ENCODE measurements around the gene ZC3HAV1L. TPM values are rescaled to one million over a fixed set of nuclear protein-coding genes. Genes with fewer than 3 reads are reported as not detected.

The ZC3HAV1L gene
- total RNA-seq, 1 donor from 2014 or later = 29.1 TPM

DNA sequence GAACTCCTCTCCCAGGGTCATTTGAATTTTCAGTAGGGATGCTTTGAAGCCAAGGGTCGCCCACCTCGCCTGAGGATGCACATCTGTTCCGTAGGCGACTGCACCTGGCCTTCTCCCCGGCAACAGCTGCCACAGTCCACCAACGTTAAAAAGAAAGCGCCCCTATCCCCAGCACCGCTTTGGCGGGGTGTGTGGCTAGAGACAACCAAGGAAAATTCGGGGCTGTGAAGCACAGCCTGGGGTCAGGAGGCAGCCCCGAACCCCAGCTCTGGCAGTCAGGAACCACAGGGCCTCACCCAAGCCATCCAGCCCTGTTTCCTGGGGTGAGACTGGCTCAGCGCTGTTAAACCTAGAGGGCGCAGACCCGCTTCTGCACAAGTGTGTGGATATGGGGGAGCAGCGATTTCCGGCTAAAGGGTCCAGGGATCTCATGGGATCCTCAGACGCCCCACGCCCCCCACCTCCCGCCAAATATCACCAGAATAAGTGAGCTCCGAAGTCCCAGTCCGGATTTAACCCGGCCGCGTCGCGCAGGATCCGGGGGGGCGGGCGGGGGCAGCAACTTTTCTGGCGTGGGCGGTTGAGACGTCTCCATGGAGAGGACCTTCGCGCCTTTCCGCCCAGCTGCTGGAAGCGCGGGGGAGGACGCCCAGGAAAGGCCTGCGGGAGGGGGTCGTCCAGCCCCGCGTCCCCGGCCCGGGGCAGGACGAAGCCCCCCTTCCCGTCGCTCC lies 822 bp downstream of the ZC3HAV1L start:
- intact Hi-C loops (cut with DNase I) = no loop called here

DNA sequence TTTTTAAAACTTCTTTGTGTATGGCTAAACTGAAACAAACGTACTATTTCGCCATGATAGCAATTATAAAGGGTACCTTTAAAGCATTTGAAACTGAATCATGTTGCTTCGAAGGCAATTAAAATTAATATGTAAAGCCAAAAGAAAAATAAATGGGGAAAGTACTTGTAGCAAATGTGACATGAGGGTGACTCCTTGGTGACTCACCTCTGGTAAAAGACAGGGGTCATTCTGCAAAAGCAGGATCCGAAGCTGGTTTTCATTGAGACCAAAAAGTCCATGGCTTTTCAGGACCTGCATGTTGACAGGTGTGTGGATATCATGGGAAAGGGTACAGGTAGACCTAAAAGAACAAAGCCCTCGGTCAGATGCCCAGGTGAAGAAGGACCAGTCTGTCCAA lies 1.5 kb downstream of the ZC3HAV1L start:
- TF ChIP-seq, protein P1, sequence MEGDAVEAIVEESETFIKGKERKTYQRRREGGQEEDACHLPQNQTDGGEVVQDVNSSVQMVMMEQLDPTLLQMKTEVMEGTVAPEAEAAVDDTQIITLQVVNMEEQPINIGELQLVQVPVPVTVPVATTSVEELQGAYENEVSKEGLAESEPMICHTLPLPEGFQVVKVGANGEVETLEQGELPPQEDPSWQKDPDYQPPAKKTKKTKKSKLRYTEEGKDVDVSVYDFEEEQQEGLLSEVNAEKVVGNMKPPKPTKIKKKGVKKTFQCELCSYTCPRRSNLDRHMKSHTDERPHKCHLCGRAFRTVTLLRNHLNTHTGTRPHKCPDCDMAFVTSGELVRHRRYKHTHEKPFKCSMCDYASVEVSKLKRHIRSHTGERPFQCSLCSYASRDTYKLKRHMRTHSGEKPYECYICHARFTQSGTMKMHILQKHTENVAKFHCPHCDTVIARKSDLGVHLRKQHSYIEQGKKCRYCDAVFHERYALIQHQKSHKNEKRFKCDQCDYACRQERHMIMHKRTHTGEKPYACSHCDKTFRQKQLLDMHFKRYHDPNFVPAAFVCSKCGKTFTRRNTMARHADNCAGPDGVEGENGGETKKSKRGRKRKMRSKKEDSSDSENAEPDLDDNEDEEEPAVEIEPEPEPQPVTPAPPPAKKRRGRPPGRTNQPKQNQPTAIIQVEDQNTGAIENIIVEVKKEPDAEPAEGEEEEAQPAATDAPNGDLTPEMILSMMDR (IDR thresholded peaks at IDR 0.05) = no peak
- Histone ChIP-seq H3K9me3 (no peaks in the 10 kb centered on the region), H3K27me3 (no peaks in the 10 kb centered on the region), H3K36me3 (peaks cover 4% of the 10 kb centered on the region in 2 donors), H3K27ac (no peak overlapping the region), H3K4me3 (peak overlapping the region in 1 of 2 donors; percentile 94), H3K4me1 (peaks cover 0 to 9% of the 10 kb centered on the region in 2 donors)
- intact Hi-C loops (cut with DNase I) = no loop called here
- no peak for DNase-seq (ENCODE audit: low spot score in 2 of 2)

More for the DNA sequence above, 822 bp downstream of the ZC3HAV1L start:
- Histone ChIP-seq H3K4me1 (peaks cover 0 to 9% of the 10 kb centered on the region in 2 donors), H3K36me3 (peaks cover 4% of the 10 kb centered on the region in 2 donors), H3K27ac (peak overlapping the region; percentile 50 to 58), H3K4me3 (peak overlapping the region; percentile 63 to 94), H3K9me3 (no peaks in the 10 kb centered on the region), H3K27me3 (no peaks in the 10 kb centered on the region)
- no peak for DNase-seq (ENCODE audit: low spot score in 2 of 2)
- TF ChIP-seq, protein P1 (IDR thresholded peaks at IDR 0.05) = no peak

- H3K27ac ChIP-seq = no peak overlapping the region
- H3K4me3 ChIP-seq = no peak overlapping the region
- no peaks in the 10 kb centered on the region for H3K27me3 ChIP-seq
- H3K36me3 ChIP-seq = peaks cover 4% of the 10 kb centered on the region in 2 donors
- peaks cover 0 to 9% of the 10 kb centered on the region in 2 donors for H3K4me1 ChIP-seq
- TF ChIP-seq, protein P1 (IDR thresholded peaks at IDR 0.05) = no peak
- intact Hi-C loops (cut with DNase I) = no loop called here
- no peak for DNase-seq (ENCODE audit: low spot score in 2 of 2)
- no peaks in the 10 kb centered on the region for H3K9me3 ChIP-seq
Measured at GRCh38 chr7:139033346-139034114, 2.3 kb downstream of the ZC3HAV1L start.

- Histone ChIP-seq H3K36me3 (peaks cover 4% of the 10 kb centered on the region in 2 donors), H3K27ac (no peak overlapping the region), H3K27me3 (no peaks in the 10 kb centered on the region), H3K4me3 (no peak overlapping the region), H3K9me3 (no peaks in the 10 kb centered on the region), H3K4me1 (peaks cover 0 to 9% of the 10 kb centered on the region in 2 donors)
- intact Hi-C loops (cut with DNase I) = no loop called here
- DNase-seq (ENCODE audit: low spot score in 2 of 2) = no peak
- TF ChIP-seq, protein P1 (IDR thresholded peaks at IDR 0.05) = no peak
Measured at GRCh38 chr7:139032473-139032872, 3.4 kb downstream of the ZC3HAV1L start.

DNA sequence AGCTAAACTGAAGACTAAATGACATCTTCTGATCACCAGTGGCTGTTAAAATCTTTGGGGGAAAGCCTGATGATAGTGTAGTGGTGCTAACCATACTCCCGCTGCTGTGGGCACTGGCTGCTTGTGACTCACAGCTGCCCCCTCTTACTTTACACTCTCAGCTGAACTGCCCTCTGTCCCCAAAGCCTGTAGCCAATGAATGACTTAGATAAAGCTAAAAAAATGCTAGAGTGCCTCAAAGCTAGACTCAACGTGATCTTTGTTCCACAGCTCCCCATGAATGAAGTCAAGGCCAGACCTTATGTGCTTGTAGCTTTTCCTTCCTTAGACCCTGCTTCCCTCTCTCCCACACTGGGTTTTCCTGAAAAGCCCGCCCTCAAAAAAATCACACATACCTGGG lies 6.5 kb downstream of the ZC3HAV1L start:
- no peaks in the 10 kb centered on the region for H3K27me3 ChIP-seq
- H3K9me3 ChIP-seq = no peaks in the 10 kb centered on the region
- intact Hi-C loops (cut with DNase I) = no loop called here
- no peaks in the 10 kb centered on the region for H3K4me1 ChIP-seq
- peaks cover 12 to 14% of the 10 kb centered on the region in 2 donors for H3K36me3 ChIP-seq
- TF ChIP-seq, protein P1 (IDR thresholded peaks at IDR 0.05) = no peak
- no peak overlapping the region for H3K4me3 ChIP-seq
- H3K27ac ChIP-seq = no peak overlapping the region
- no peak for DNase-seq (ENCODE audit: low spot score in 2 of 2)
